Osteoblast (primary cell): ENCODE data around the gene WDR53. TPM values are rescaled to one million over a fixed set of nuclear protein-coding genes. Genes with fewer than 3 reads are reported as not detected.
"Not testable (repeated sequence)": the region's sequence is repeated elsewhere in the genome, so short reads cannot be mapped to it uniquely, and the experiment has no call there.

Experiments used
- DNase-seq: peaks from one replicate; pipeline ENCODE4 v3.0.0; 2011; ENCODE audit warnings: low spot score, mixed read lengths; ENCODE audit not compliant: insufficient read length; ENCODE audit errors: missing footprints
- H2AFZ ChIP-seq: 2 replicates; pipeline ENCODE4 v1.6.0; 2011; ENCODE audit warnings: mild to moderate bottlenecking, low read length
- H3K27ac ChIP-seq: 2 replicates; pipeline ENCODE4 v1.5.1; 2011; ENCODE audit warnings: mild to moderate bottlenecking, low read depth, low read length, moderate library complexity
- H3K27me3 ChIP-seq: 2 replicates; pipeline ENCODE4 v1.6.0; 2012; ENCODE audit warnings: mild to moderate bottlenecking, control low read depth, inconsistent platforms, low read length, moderate library complexity; ENCODE audit not compliant: insufficient read depth
- H3K36me3 ChIP-seq: 2 replicates; pipeline ENCODE4 v1.5.1; 2011; ENCODE audit warnings: mild to moderate bottlenecking, low read length, control low read depth, moderate library complexity; ENCODE audit not compliant: insufficient read depth
- H3K4me1 ChIP-seq: 2 replicates; pipeline ENCODE4 v1.5.1; 2011; ENCODE audit warnings: mild to moderate bottlenecking, low read length, control low read depth, moderate library complexity; ENCODE audit not compliant: insufficient read depth
- H3K4me2 ChIP-seq: 2 replicates; pipeline ENCODE4 v1.6.0; 2011; ENCODE audit warnings: mild to moderate bottlenecking, low read length; ENCODE audit not compliant: insufficient read depth
- H3K4me3 ChIP-seq: fragments of 200-600 bp; sonication (generic); 3 replicates; pipeline ENCODE4 v1.5.1; 2012; ENCODE audit warnings: mild to moderate bottlenecking, low read length, inconsistent platforms; ENCODE audit not compliant: insufficient read depth
- H3K79me2 ChIP-seq: 2 replicates; pipeline ENCODE4 v1.6.0; 2012; ENCODE audit warnings: mild to moderate bottlenecking, low read length, control low read depth, inconsistent platforms; ENCODE audit not compliant: insufficient read depth
- H3K9me3 ChIP-seq: 2 replicates; pipeline ENCODE4 v1.5.1; 2011; ENCODE audit warnings: low read depth, low read length, control low read depth
- H4K20me1 ChIP-seq: 2 replicates; pipeline ENCODE4 v1.6.0; 2012; ENCODE audit warnings: mild to moderate bottlenecking, low read length, control low read depth; ENCODE audit not compliant: insufficient read depth
- CTCF ChIP-seq: IDR thresholded peaks from 2 replicates; pipeline ENCODE4 v1.5.1; 2011; ENCODE audit warnings: mild to moderate bottlenecking, low read depth, low read length, moderate library complexity; ENCODE audit errors: extremely low read depth
- total RNA-seq: library from RNA; depleted of rRNA; stranded (reverse); fragments of >200 nt; gene quantifications from 2 replicates; pipeline ENCODE4 v1.2.3, GENCODE V29; 2012

WDR53 gene
- total RNA-seq, 1 donor = 7.2 TPM

GRCh38 chr3:196513697-196514349 is 54.5 kb downstream of the WDR53 start:
- Histone ChIP-seq H3K27me3 (peaks cover 3% of the 10 kb centered on the region), H3K9me3 (peaks cover 4% of the 10 kb centered on the region), H4K20me1 (no peaks in the 10 kb centered on the region), H2AFZ (peak overlapping the region; percentile 65), H3K79me2 (no peaks in the 10 kb centered on the region), H3K4me3 (peak overlapping the region; percentile 49), H3K4me2 (peak overlapping the region; percentile 58), H3K27ac (peak overlapping the region; percentile 64), H3K36me3 (no peaks in the 10 kb centered on the region), H3K4me1 (peaks cover 8% of the 10 kb centered on the region)
- no peak for DNase-seq
- no peak for TF ChIP-seq CTCF

- H3K9me3 ChIP-seq, H3K36me3 ChIP-seq, H3K4me2 ChIP-seq, H2AFZ ChIP-seq, H3K4me3 ChIP-seq, H3K79me2 ChIP-seq, H3K27me3 ChIP-seq, DNase-seq, H4K20me1 ChIP-seq, H3K27ac ChIP-seq, H3K4me1 ChIP-seq: not testable (repeated sequence)
Observed at GRCh38 chr3:196511646-196512425, 56.5 kb downstream of the WDR53 start.

GRCh38 chr3:196511108-196511507 is 57.2 kb downstream of the WDR53 start:
- H3K27me3 ChIP-seq, H3K4me1 ChIP-seq, H4K20me1 ChIP-seq, H3K4me3 ChIP-seq, H3K79me2 ChIP-seq, H3K36me3 ChIP-seq, H3K4me2 ChIP-seq, H3K9me3 ChIP-seq, H2AFZ ChIP-seq, DNase-seq, H3K27ac ChIP-seq: not testable (repeated sequence)

- Histone ChIP-seq H3K79me2 (peaks cover 6% of the 10 kb centered on the region), H3K36me3 (no peaks in the 10 kb centered on the region), H3K4me3 (no peak overlapping the region), H3K27me3 (peaks cover 3% of the 10 kb centered on the region), H3K27ac (no peak overlapping the region), H2AFZ (no peak overlapping the region), H3K4me2 (no peak overlapping the region), H4K20me1 (peaks cover 3% of the 10 kb centered on the region), H3K4me1 (no peaks in the 10 kb centered on the region), H3K9me3 (no peaks in the 10 kb centered on the region)
- no peak for DNase-seq
- TF ChIP-seq CTCF = no peak
Observed at GRCh38 chr3:196506687-196507086, 61.7 kb downstream of the WDR53 start.

GRCh38 chr3:196504556-196504955 is 63.8 kb downstream of the WDR53 start:
- Histone ChIP-seq H3K27ac (no peak overlapping the region), H2AFZ (no peak overlapping the region), H3K79me2 (peaks cover 25% of the 10 kb centered on the region), H3K36me3 (no peaks in the 10 kb centered on the region), H3K4me2 (no peak overlapping the region), H4K20me1 (peaks cover 11% of the 10 kb centered on the region), H3K27me3 (no peaks in the 10 kb centered on the region), H3K9me3 (no peaks in the 10 kb centered on the region), H3K4me1 (peaks cover 9% of the 10 kb centered on the region), H3K4me3 (no peak overlapping the region)
- TF ChIP-seq CTCF = no peak
- no peak for DNase-seq
